HG03432 (cell line): Measurements from ENCODE around the gene EI24.

Source experiments
- ATAC-seq: cut with Tn5 transposase; IDR thresholded peaks from one replicate; pipeline ENCODE4 v1.9.1; 2021; ENCODE audit warnings: mild to moderate bottlenecking, moderate library complexity; ENCODE audit not compliant: unreplicated experiment

EI24 gene

GRCh38 chr11:125578783-125579182 is 9.5 kb downstream of the EI24 start:
- ATAC-seq: no peak

GRCh38 chr11:125579811-125580210 is 10.5 kb downstream of the EI24 start:
- no peak for ATAC-seq

- ATAC-seq: no peak
Observed at GRCh38 chr11:125583496-125583895, 14.2 kb downstream of the EI24 start.

GRCh38 chr11:125585487-125585886 is 16.2 kb downstream of the EI24 start:
- no peak for ATAC-seq

GRCh38 chr11:125586623-125587022 is 17.3 kb downstream of the EI24 start:
- ATAC-seq: no peak

GRCh38 chr11:125587480-125587879 is 18.2 kb downstream of the EI24 start:
- ATAC-seq: no peak

- no peak for ATAC-seq
Observed at GRCh38 chr11:125588505-125588904, 19.2 kb downstream of the EI24 start.

GRCh38 chr11:125591649-125592304 is 22.5 kb downstream of the EI24 start:
- peak; percentile 22 for ATAC-seq

GRCh38 chr11:125592305-125593113 is 23.2 kb downstream of the EI24 start, which contains the start of gene STT3A:
Gene STT3A, plus strand, starts transcription at chr11:125592852. Its CDS starts 3,064 bp downstream, at chr11:125595916.
- ATAC-seq: peak; percentile 98

- no peak for ATAC-seq
Observed at GRCh38 chr11:125593114-125593820, 24.0 kb downstream of the EI24 start.

- no peak for ATAC-seq
Observed at GRCh38 chr11:125594958-125595357, 25.7 kb downstream of the EI24 start.

GRCh38 chr11:125600663-125601062 is 31.4 kb downstream of the EI24 start:
- no peak for ATAC-seq

GRCh38 chr11:125603207-125603606 is 33.9 kb downstream of the EI24 start:
- no peak for ATAC-seq

- no peak for ATAC-seq
Observed at GRCh38 chr11:125605417-125605816, 36.1 kb downstream of the EI24 start.

GRCh38 chr11:125609545-125609944 is 40.3 kb downstream of the EI24 start:
- no peak for ATAC-seq

GRCh38 chr11:125618383-125618782 is 49.1 kb downstream of the EI24 start:
- ATAC-seq: no peak

- ATAC-seq: no peak
Observed at GRCh38 chr11:125621995-125622394, 52.7 kb downstream of the EI24 start.

- ATAC-seq: no peak
Observed at GRCh38 chr11:125623064-125623463, 53.8 kb downstream of the EI24 start.

GRCh38 chr11:125624756-125625213 is 55.5 kb downstream of the EI24 start, which contains the start of gene CHEK1:
Gene CHEK1, plus strand, starts transcription at chr11:125625163. Its CDS starts 1,606 bp downstream, at chr11:125626769.
- no peak for ATAC-seq

- no peak for ATAC-seq
Observed at GRCh38 chr11:125625225-125625629, 56.0 kb downstream of the EI24 start.

- peak; percentile 90 for ATAC-seq
Observed at GRCh38 chr11:125625630-125626287, 56.5 kb downstream of the EI24 start.
